ENCODE results near the gene MCTP1.

GRCh38 chr5:94890907-94891306 is 394.0 kb downstream of the MCTP1 start:
- TF ChIP-seq CTCF (IDR thresholded peaks at IDR 0.05) (no peak), POLR2A (IDR thresholded peaks at IDR 0.05) (no peak)
